ENCODE data around the gene LRRC58. TPM values are rescaled to one million over a fixed set of nuclear protein-coding genes. Genes with fewer than 3 reads are reported as not detected.

LRRC58 gene
- total and polyA plus RNA-seq, 2 of the 13 experiments (the other 11 are each of a cell fraction or from before 2014, with no cell fraction given): 9.7 to 17.3 TPM

DNA sequence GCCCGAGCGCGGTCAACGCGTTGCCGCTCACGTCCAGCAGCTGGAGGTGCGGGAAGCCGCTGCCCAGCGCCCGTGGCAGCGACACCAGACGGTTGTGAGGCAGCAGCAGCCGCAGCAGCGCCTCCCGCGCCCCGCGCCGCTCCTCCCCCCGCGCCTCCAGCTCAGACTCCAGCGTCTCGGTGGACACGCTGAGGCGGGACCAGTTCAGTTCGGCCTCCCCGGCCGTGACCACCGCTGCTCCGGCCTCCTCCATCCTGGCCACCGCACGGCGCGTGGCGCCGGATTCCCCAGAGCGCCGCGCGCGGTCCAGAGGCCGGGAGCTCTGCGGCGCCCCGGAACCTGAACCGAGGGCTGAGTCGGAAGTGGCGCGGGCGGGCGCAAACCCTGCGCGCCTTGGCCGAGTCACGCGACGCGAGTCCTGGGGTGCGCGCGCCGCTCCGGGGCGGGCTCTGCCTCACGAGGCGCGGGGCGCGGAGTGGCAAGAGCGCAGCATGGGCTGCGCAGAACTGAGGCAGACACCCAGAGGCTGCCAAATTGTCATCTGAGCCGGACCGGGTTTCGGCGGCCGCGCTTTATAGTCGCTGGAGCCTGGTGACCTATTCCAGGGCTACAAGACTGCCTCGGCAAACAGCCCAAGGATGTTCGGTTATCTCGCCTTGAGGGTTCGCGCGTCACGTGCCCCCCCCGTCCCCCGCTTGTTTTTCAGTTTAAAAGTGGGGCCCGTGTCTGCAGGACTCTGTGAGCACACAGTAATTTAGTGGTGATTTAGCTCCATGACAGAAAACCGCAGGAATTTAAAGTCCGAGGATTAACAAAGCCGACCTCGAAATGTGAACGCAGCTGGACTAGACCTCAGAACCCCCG lies at the start of gene LRRC58 (continued):
- TF ChIP-seq ZFP36L2 (CRISPR knock-in tag; IDR thresholded peaks at IDR 0.05) (no peak), ZSCAN21 (CRISPR knock-in tag; IDR thresholded peaks at IDR 0.05; ENCODE audit: borderline replicate concordance) (peak; percentile 96), RARG (CRISPR knock-in tag; IDR thresholded peaks at IDR 0.05; ENCODE audit: low read depth) (peak; percentile 65; the same call in 1 of the 2 replicates), GTF3A (CRISPR knock-in tag; conservative IDR thresholded peaks at IDR 0.05) (peak; percentile 78), ZNF12 (CRISPR knock-in tag; IDR thresholded peaks at IDR 0.05) (no peak), ARNT2 (CRISPR knock-in tag; IDR thresholded peaks at IDR 0.05; ENCODE audit: low read depth) (peak; percentile 91), MAF1 (CRISPR knock-in tag; IDR thresholded peaks at IDR 0.05; ENCODE audit: borderline replicate concordance) (peak; percentile 62; the same call in 1 of the 2 replicates), SPEN (CRISPR knock-in tag; IDR thresholded peaks at IDR 0.05; ENCODE audit: low read depth) (peak; percentile 69), ZMYM3 (CRISPR knock-in tag; IDR thresholded peaks at IDR 0.05) (no peak), ZNF225 (CRISPR knock-in tag; IDR thresholded peaks at IDR 0.05) (peak; percentile 40; the same call in 1 of the 2 replicates), CBX1 (IDR thresholded peaks at IDR 0.05; ENCODE audit: low read depth) (peak; percentile 18), SATB2 (CRISPR knock-in tag; IDR thresholded peaks at IDR 0.05) (peak; percentile 95), SRSF1 (optimal IDR thresholded peaks at IDR 0.05; ENCODE audit: low read depth, low read length) (peak; percentile 62), RFXAP (CRISPR knock-in tag; IDR thresholded peaks at IDR 0.05; ENCODE audit: borderline replicate concordance) (peak; percentile 86; the same call in 1 of the 2 replicates), ZNF713 (CRISPR knock-in tag; IDR thresholded peaks at IDR 0.05) (0 out of 2 replicates have a peak, but pooled peaks have one; percentile 74)
- TF ChIP-seq, protein P1, sequence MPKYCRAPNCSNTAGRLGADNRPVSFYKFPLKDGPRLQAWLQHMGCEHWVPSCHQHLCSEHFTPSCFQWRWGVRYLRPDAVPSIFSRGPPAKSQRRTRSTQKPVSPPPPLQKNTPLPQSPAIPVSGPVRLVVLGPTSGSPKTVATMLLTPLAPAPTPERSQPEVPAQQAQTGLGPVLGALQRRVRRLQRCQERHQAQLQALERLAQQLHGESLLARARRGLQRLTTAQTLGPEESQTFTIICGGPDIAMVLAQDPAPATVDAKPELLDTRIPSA (CRISPR knock-in tag; IDR thresholded peaks at IDR 0.05; ENCODE audit: borderline replicate concordance): 0 out of 2 replicates have a peak, but pooled peaks have one; percentile 32
- TF ChIP-seq, protein P2, sequence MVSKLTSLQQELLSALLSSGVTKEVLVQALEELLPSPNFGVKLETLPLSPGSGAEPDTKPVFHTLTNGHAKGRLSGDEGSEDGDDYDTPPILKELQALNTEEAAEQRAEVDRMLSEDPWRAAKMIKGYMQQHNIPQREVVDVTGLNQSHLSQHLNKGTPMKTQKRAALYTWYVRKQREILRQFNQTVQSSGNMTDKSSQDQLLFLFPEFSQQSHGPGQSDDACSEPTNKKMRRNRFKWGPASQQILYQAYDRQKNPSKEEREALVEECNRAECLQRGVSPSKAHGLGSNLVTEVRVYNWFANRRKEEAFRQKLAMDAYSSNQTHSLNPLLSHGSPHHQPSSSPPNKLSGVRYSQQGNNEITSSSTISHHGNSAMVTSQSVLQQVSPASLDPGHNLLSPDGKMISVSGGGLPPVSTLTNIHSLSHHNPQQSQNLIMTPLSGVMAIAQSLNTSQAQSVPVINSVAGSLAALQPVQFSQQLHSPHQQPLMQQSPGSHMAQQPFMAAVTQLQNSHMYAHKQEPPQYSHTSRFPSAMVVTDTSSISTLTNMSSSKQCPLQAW (CRISPR knock-in tag; IDR thresholded peaks at IDR 0.05): peak; percentile 56; the same call in 1 of the 2 replicates
- TF ChIP-seq, protein P3, sequence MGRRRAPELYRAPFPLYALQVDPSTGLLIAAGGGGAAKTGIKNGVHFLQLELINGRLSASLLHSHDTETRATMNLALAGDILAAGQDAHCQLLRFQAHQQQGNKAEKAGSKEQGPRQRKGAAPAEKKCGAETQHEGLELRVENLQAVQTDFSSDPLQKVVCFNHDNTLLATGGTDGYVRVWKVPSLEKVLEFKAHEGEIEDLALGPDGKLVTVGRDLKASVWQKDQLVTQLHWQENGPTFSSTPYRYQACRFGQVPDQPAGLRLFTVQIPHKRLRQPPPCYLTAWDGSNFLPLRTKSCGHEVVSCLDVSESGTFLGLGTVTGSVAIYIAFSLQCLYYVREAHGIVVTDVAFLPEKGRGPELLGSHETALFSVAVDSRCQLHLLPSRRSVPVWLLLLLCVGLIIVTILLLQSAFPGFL (CRISPR knock-in tag; IDR thresholded peaks at IDR 0.05): no peak
- TF ChIP-seq, protein P4, sequence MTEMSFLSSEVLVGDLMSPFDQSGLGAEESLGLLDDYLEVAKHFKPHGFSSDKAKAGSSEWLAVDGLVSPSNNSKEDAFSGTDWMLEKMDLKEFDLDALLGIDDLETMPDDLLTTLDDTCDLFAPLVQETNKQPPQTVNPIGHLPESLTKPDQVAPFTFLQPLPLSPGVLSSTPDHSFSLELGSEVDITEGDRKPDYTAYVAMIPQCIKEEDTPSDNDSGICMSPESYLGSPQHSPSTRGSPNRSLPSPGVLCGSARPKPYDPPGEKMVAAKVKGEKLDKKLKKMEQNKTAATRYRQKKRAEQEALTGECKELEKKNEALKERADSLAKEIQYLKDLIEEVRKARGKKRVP (CRISPR knock-in tag; IDR thresholded peaks at IDR 0.05): 0 out of 4 replicates have a peak, but pooled peaks of 1 of the 2 experiments have one; percentile 39
- TF ChIP-seq, protein P5, sequence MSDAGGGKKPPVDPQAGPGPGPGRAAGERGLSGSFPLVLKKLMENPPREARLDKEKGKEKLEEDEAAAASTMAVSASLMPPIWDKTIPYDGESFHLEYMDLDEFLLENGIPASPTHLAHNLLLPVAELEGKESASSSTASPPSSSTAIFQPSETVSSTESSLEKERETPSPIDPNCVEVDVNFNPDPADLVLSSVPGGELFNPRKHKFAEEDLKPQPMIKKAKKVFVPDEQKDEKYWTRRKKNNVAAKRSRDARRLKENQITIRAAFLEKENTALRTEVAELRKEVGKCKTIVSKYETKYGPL (CRISPR knock-in tag; IDR thresholded peaks at IDR 0.05): no peak
- TF ChIP-seq, protein P6, sequence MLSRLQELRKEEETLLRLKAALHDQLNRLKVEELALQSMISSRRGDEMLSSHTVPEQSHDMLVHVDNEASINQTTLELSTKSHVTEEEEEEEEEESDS (CRISPR knock-in tag; IDR thresholded peaks at IDR 0.05; ENCODE audit: borderline replicate concordance): no peak; the same call in 1 of the 2 replicates
- TF ChIP-seq, protein P7, sequence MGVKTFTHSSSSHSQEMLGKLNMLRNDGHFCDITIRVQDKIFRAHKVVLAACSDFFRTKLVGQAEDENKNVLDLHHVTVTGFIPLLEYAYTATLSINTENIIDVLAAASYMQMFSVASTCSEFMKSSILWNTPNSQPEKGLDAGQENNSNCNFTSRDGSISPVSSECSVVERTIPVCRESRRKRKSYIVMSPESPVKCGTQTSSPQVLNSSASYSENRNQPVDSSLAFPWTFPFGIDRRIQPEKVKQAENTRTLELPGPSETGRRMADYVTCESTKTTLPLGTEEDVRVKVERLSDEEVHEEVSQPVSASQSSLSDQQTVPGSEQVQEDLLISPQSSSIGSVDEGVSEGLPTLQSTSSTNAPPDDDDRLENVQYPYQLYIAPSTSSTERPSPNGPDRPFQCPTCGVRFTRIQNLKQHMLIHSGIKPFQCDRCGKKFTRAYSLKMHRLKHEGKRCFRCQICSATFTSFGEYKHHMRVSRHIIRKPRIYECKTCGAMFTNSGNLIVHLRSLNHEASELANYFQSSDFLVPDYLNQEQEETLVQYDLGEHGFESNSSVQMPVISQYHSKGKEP (CRISPR knock-in tag; IDR thresholded peaks at IDR 0.05): no peak

All from HepG2 (cell line).